Measurements from ENCODE around the gene TRIO.

The TRIO gene

GRCh38 chr5:14400611-14401010, 257.5 kb downstream of the TRIO start:
- H3K36me3 ChIP-seq (ENCODE audit: control insufficient read depth, insufficient read depth, low read length): peaks cover 3% of the 10 kb centered on the region; the same call in 1 of the 2 replicates
- DNase-seq (ENCODE audit: low read depth, low spot score): no peak
- no CpG with 5 or more reads among the region's 5 CpGs for WGBS (ENCODE audit: insufficient coverage, insufficient read length)
- H3K4me1 ChIP-seq (ENCODE audit: control insufficient read depth, insufficient read depth, low read length): no peaks in the 10 kb centered on the region; the same call in 1 of the 2 replicates
- H3K27ac ChIP-seq (ENCODE audit: low read length): no peak overlapping the region
- no peak overlapping the region for H3K4me3 ChIP-seq (ENCODE audit: low read length)
- no peaks in the 10 kb centered on the region for H3K27me3 ChIP-seq (ENCODE audit: control insufficient read depth, insufficient read depth, low read length)
- no peaks in the 10 kb centered on the region for H3K9me3 ChIP-seq (ENCODE audit: control insufficient read depth, insufficient read depth, low read length)

- no CpG with 5 or more reads among the region's 3 CpGs for WGBS (ENCODE audit: insufficient coverage, insufficient read length)
- Histone ChIP-seq H3K27me3 (ENCODE audit: control insufficient read depth, insufficient read depth, low read length) (no peaks in the 10 kb centered on the region), H3K27ac (ENCODE audit: low read length) (no peak overlapping the region), H3K4me1 (ENCODE audit: control insufficient read depth, insufficient read depth, low read length) (no peaks in the 10 kb centered on the region; the same call in 1 of the 2 replicates), H3K9me3 (ENCODE audit: control insufficient read depth, insufficient read depth, low read length) (no peaks in the 10 kb centered on the region), H3K36me3 (ENCODE audit: control insufficient read depth, insufficient read depth, low read length) (peaks cover 6% of the 10 kb centered on the region; the same call in 1 of the 2 replicates), H3K4me3 (ENCODE audit: low read length) (no peak overlapping the region)
- no peak for DNase-seq (ENCODE audit: low read depth, low spot score)
These were observed 258.5 kb downstream of the TRIO start for GRCh38 chr5:14401639-14402038.

GRCh38 chr5:14402424-14402823, 259.3 kb downstream of the TRIO start:
- DNase-seq (ENCODE audit: low read depth, low spot score): no peak
- H3K4me1 ChIP-seq (ENCODE audit: control insufficient read depth, insufficient read depth, low read length): no peaks in the 10 kb centered on the region; the same call in 1 of the 2 replicates
- no peaks in the 10 kb centered on the region for H3K9me3 ChIP-seq (ENCODE audit: control insufficient read depth, insufficient read depth, low read length)
- peaks cover 13% of the 10 kb centered on the region; the same call in 1 of the 2 replicates for H3K36me3 ChIP-seq (ENCODE audit: control insufficient read depth, insufficient read depth, low read length)
- H3K27me3 ChIP-seq (ENCODE audit: control insufficient read depth, insufficient read depth, low read length): no peaks in the 10 kb centered on the region
- no peak overlapping the region for H3K27ac ChIP-seq (ENCODE audit: low read length)
- no peak overlapping the region for H3K4me3 ChIP-seq (ENCODE audit: low read length)
- 100% methylated on average over 2 of the region's 6 CpGs for whole genome bisulfite sequencing (ENCODE audit: insufficient coverage, insufficient read length)

- no peak for DNase-seq (ENCODE audit: low read depth, low spot score)
- H3K4me1 ChIP-seq (ENCODE audit: control insufficient read depth, insufficient read depth, low read length): no peaks in the 10 kb centered on the region; the same call in 1 of the 2 replicates
- WGBS (ENCODE audit: insufficient coverage, insufficient read length): no CpG with 5 or more reads among the region's 6 CpGs
- peaks cover 10% of the 10 kb centered on the region; the same call in 1 of the 2 replicates for H3K36me3 ChIP-seq (ENCODE audit: control insufficient read depth, insufficient read depth, low read length)
- H3K9me3 ChIP-seq (ENCODE audit: control insufficient read depth, insufficient read depth, low read length): no peaks in the 10 kb centered on the region
- H3K4me3 ChIP-seq (ENCODE audit: low read length): no peak overlapping the region
- H3K27me3 ChIP-seq (ENCODE audit: control insufficient read depth, insufficient read depth, low read length): no peaks in the 10 kb centered on the region
- no peak overlapping the region for H3K27ac ChIP-seq (ENCODE audit: low read length)
These were observed 261.6 kb downstream of the TRIO start for GRCh38 chr5:14404780-14405179.

GRCh38 chr5:14405267-14405666, 262.1 kb downstream of the TRIO start:
- no peaks in the 10 kb centered on the region for H3K27me3 ChIP-seq (ENCODE audit: control insufficient read depth, insufficient read depth, low read length)
- H3K36me3 ChIP-seq (ENCODE audit: control insufficient read depth, insufficient read depth, low read length): peaks cover 10% of the 10 kb centered on the region; the same call in 1 of the 2 replicates
- H3K4me3 ChIP-seq (ENCODE audit: low read length): no peak overlapping the region
- no peak for DNase-seq (ENCODE audit: low read depth, low spot score)
- WGBS (ENCODE audit: insufficient coverage, insufficient read length): 100% methylated on average over 1 of the region's 10 CpGs
- H3K9me3 ChIP-seq (ENCODE audit: control insufficient read depth, insufficient read depth, low read length): no peaks in the 10 kb centered on the region
- no peak overlapping the region for H3K27ac ChIP-seq (ENCODE audit: low read length)
- H3K4me1 ChIP-seq (ENCODE audit: control insufficient read depth, insufficient read depth, low read length): no peaks in the 10 kb centered on the region

- Histone ChIP-seq H3K27ac (ENCODE audit: low read length) (no peak overlapping the region), H3K36me3 (ENCODE audit: control insufficient read depth, insufficient read depth, low read length) (peaks cover 10% of the 10 kb centered on the region; the same call in 1 of the 2 replicates), H3K9me3 (ENCODE audit: control insufficient read depth, insufficient read depth, low read length) (no peaks in the 10 kb centered on the region), H3K4me1 (ENCODE audit: control insufficient read depth, insufficient read depth, low read length) (no peaks in the 10 kb centered on the region), H3K4me3 (ENCODE audit: low read length) (no peak overlapping the region), H3K27me3 (ENCODE audit: control insufficient read depth, insufficient read depth, low read length) (no peaks in the 10 kb centered on the region)
- no peak for DNase-seq (ENCODE audit: low read depth, low spot score)
- no CpG with 5 or more reads among the region's 22 CpGs for WGBS (ENCODE audit: insufficient coverage, insufficient read length)
These were observed 262.8 kb downstream of the TRIO start for GRCh38 chr5:14405706-14406553.

GRCh38 chr5:14406554-14406849, 263.4 kb downstream of the TRIO start:
- Histone ChIP-seq H3K4me3 (ENCODE audit: low read length) (no peak overlapping the region), H3K4me1 (ENCODE audit: control insufficient read depth, insufficient read depth, low read length) (no peaks in the 10 kb centered on the region), H3K36me3 (ENCODE audit: control insufficient read depth, insufficient read depth, low read length) (peaks cover 10% of the 10 kb centered on the region; the same call in 1 of the 2 replicates), H3K9me3 (ENCODE audit: control insufficient read depth, insufficient read depth, low read length) (no peaks in the 10 kb centered on the region), H3K27ac (ENCODE audit: low read length) (no peak overlapping the region), H3K27me3 (ENCODE audit: control insufficient read depth, insufficient read depth, low read length) (no peaks in the 10 kb centered on the region)
- DNase-seq (ENCODE audit: low read depth, low spot score): no peak
- no CpG with 5 or more reads among the region's 12 CpGs for WGBS (ENCODE audit: insufficient coverage, insufficient read length)

GRCh38 chr5:14407051-14407450, 263.9 kb downstream of the TRIO start:
- Histone ChIP-seq H3K36me3 (ENCODE audit: control insufficient read depth, insufficient read depth, low read length) (peaks cover 10% of the 10 kb centered on the region; the same call in 1 of the 2 replicates), H3K27ac (ENCODE audit: low read length) (no peak overlapping the region), H3K4me1 (ENCODE audit: control insufficient read depth, insufficient read depth, low read length) (no peaks in the 10 kb centered on the region), H3K9me3 (ENCODE audit: control insufficient read depth, insufficient read depth, low read length) (no peaks in the 10 kb centered on the region), H3K27me3 (ENCODE audit: control insufficient read depth, insufficient read depth, low read length) (no peaks in the 10 kb centered on the region), H3K4me3 (ENCODE audit: low read length) (no peak overlapping the region)
- DNase-seq (ENCODE audit: low read depth, low spot score): no peak
- WGBS (ENCODE audit: insufficient coverage, insufficient read length): no CpG with 5 or more reads among the region's 5 CpGs

GRCh38 chr5:14407746-14408175, 264.6 kb downstream of the TRIO start:
- no peaks in the 10 kb centered on the region for H3K27me3 ChIP-seq (ENCODE audit: control insufficient read depth, insufficient read depth, low read length)
- no peaks in the 10 kb centered on the region for H3K9me3 ChIP-seq (ENCODE audit: control insufficient read depth, insufficient read depth, low read length)
- peaks cover 10% of the 10 kb centered on the region; the same call in 1 of the 2 replicates for H3K36me3 ChIP-seq (ENCODE audit: control insufficient read depth, insufficient read depth, low read length)
- no CpG with 5 or more reads among the region's 5 CpGs for WGBS (ENCODE audit: insufficient coverage, insufficient read length)
- H3K27ac ChIP-seq (ENCODE audit: low read length): no peak overlapping the region
- no peak overlapping the region for H3K4me3 ChIP-seq (ENCODE audit: low read length)
- no peak for DNase-seq (ENCODE audit: low read depth, low spot score)
- H3K4me1 ChIP-seq (ENCODE audit: control insufficient read depth, insufficient read depth, low read length): no peaks in the 10 kb centered on the region

GRCh38 chr5:14408969-14409586, 265.9 kb downstream of the TRIO start:
- no peak overlapping the region for H3K27ac ChIP-seq (ENCODE audit: low read length)
- H3K36me3 ChIP-seq (ENCODE audit: control insufficient read depth, insufficient read depth, low read length): peaks cover 10% of the 10 kb centered on the region; the same call in 1 of the 2 replicates
- H3K4me1 ChIP-seq (ENCODE audit: control insufficient read depth, insufficient read depth, low read length): no peaks in the 10 kb centered on the region
- no peaks in the 10 kb centered on the region for H3K27me3 ChIP-seq (ENCODE audit: control insufficient read depth, insufficient read depth, low read length)
- no CpG with 5 or more reads among the region's 14 CpGs for WGBS (ENCODE audit: insufficient coverage, insufficient read length)
- H3K9me3 ChIP-seq (ENCODE audit: control insufficient read depth, insufficient read depth, low read length): no peaks in the 10 kb centered on the region
- H3K4me3 ChIP-seq (ENCODE audit: low read length): no peak overlapping the region
- no peak for DNase-seq (ENCODE audit: low read depth, low spot score)
